GM19467 (cell line): Measurements from ENCODE around the gene SLC4A3.
A peak's percentile ranks its signal among the peaks of the same experiment; 100 is the strongest.
"Not testable (repeated sequence)": the region's sequence is repeated elsewhere in the genome, so short reads cannot be mapped to it uniquely, and the experiment has no call there.

Experiments
- ATAC-seq: cut with Tn5 transposase; IDR thresholded peaks from one replicate; pipeline ENCODE4 v1.9.1; 2021; ENCODE audit warnings: mild to moderate bottlenecking, moderate library complexity; ENCODE audit not compliant: unreplicated experiment

SLC4A3 gene

DNA sequence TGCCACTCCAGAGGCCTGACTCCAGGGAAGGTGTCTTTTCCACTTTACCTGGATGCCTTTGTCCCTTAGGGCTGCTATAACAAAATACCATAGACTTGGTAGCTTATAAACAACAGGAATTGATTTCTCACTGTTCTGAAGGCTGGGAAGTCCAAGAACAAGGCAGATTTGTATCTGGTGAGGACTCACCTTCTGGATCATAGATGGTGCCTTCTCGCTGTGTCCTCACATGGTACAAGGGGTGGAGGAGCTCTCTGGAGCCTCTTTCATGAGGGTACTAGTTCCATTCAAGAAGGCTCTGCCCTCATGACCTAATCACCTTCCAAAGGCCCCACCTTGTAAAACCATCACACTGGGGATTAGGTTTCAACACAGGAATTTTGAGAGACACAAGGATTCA lies 52.1 kb downstream of the SLC4A3 start:
- no peak for ATAC-seq

DNA sequence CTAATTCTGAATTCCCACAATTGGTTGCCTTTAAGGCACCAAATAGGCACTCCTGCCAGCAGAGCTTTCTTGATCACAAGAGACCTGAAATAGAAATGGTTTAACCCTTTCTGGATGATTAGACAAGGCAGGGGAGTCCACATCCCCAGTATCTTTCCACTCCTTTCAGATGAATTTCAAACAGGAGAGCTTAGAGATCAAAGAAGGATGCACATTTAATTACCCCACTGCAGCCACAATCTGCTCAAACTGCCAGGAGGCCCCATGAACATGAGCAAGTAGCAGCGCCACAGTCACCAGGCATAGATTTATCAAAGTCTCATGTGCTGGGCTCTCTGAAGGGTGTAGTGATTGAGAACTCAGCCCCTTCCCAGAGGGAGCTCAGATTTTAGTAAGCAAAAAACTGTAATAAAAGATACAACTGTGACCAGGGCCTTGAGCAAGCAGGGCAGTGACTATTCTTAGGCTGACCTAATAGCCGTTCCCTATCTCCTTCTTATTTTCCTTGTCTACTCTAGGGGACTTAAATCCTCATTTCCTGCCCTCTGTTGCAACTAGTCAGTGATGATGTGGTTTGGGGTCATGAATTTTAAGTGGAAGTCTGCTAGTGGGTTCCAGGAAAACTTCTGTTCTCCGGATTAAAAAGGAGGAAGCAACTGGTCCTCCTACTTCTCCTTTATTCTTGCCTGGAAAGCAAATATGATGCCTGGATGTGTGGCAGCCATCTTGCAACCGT lies 53.7 kb downstream of the SLC4A3 start:
- no peak for ATAC-seq

DNA sequence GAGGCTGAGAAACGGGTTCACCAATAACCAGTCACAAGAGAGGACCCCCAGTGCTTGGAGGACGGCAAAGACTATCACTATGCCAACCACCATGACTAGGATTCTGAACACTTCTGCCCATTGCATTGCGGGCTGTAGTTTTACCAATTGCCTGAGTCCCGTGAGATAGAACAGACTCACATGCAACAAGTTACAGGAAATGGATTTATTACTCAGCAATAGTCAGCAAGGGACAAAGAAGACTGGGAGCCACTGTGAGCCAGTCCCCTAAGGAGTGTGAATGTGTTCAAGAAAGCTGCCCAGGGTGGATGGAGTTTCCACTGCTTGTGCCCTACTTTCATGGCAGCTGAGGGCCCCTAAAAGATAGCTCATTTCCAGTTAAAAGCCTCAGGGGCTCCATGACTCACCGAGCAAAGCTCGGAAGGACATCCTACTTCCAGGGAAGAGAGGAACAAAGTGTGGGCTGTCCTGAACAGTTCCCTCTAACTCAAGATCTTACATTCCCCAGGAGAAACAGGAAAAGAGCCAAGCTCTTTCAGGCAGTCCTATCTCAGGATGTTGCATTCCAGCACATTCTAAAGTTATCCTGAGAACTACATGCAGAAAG lies 54.4 kb downstream of the SLC4A3 start:
- no peak for ATAC-seq

- ATAC-seq = not testable (repeated sequence)
Measured at GRCh38 chr2:219683474-219683873, 56.0 kb downstream of the SLC4A3 start.

DNA sequence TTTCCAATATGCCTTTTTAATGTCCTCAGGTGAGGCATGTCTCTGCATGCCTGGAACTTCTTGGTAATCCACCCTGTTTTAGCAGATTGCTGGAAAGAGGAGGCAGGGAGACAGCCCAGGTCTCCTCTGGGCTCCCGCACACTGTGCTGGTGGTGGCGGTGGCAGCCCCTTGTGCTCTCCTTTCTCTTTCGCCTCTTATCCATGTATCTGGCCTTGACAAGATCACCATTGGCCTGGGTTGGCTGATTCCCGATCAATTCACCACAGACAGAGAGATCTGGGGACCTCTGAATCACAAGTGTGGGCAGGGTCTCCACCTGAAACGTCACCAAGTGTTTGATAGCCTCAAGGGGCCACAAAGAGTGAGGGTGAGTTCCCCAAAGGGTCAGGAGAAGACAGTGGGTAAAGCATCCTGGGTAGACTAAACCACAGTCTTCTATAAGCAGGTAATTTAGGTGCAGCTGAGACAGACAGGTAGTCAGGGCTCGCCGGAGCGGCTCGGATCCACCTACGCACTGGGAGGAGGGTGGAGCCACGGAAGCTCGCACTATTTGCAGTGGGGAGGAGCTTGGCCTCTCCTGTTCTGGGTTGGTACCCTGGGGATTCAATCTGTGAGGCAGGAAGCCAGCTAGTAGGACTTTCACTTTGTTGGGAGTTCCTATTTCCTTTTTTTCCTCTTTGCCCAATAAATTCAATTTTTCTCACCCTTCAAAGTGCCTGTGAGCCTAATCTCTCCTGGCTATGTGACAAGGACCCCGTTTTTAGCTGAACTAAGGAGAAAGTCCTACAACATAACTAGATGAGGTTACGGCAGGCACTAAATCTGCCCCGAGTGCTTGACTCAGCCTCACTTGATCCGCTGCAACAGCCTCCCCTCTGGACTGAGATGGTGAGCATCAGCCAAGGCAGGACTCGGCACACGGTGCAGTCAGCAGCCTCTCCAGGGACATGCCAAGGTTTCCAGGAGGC lies 57.6 kb downstream of the SLC4A3 start:
- ATAC-seq = peak; percentile 94

DNA sequence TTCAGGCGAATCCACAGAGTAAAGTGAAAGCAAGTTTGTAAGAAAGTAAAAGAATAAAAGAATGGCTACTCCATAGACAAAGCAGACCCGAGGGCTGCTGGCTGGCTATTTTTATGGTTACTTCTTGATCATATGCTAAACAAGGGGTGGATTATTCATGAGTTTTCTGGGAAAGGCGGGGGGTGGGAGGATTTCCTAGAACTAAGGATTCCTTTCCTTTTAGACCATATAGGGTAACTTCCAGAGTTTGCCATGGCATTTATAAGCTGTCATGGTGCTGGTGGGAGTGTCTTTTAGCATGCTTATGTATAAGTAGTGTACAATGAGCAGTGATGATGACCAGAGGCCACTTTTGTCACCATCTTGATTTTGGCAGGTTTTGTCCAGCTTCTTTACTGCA lies 59.8 kb downstream of the SLC4A3 start:
- no peak for ATAC-seq

GRCh38 chr2:219687882-219688559 lies 60.6 kb downstream of the SLC4A3 start:
- ATAC-seq = no peak

DNA sequence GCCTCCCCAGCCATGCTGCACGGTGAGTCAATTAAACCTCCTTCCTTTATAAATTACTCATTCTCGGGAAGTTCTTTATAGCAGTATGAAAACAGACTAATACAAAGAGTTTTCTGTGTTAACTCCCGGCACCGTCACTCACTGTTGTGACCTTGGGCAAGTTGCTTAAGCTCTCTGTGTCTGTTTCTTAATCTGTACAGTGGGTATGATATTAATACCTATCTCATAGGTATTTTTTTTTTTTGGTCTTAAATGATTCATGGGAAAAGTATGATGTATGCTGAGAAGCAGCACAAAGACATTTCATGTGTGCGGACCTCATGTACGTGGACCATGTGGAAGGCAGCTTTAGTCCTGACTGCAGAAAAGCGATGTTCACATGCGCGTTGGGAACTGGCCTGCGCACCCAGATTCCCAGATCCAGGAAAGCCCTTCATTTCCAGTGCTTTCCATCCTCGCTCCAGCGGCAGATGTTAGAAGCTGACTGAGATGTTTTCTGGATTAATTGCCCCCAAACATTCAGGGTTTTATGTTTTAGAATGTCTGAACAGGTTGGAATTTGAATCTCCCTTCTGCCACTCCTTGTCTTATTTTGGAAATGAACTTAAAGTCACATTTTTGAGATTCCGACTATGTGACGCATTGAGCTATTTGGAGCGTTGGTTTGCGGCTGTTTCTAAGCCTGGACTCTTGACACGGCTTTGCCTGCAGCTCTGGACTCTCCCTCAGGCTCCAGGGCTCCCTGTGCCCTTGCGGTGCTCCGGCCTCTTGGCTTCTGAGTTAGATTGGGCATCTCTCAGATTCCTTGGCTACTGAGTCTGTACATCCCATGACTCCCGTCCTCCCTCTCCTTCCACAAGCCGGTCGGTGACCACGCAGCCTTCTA lies 61.4 kb downstream of the SLC4A3 start:
- no peak for ATAC-seq

GRCh38 chr2:219689676-219690628 lies 62.5 kb downstream of the SLC4A3 start:
- no peak for ATAC-seq

- no peak for ATAC-seq
Measured at GRCh38 chr2:219691571-219691970, 64.1 kb downstream of the SLC4A3 start.
